ENCODE data around the gene ACBD3. TPM values are rescaled to one million over a fixed set of nuclear protein-coding genes. Genes with fewer than 3 reads are reported as not detected.

The ACBD3 gene
- total RNA-seq, 2 experiments from 2014 or later = 26.5 to 28.3 TPM

DNA sequence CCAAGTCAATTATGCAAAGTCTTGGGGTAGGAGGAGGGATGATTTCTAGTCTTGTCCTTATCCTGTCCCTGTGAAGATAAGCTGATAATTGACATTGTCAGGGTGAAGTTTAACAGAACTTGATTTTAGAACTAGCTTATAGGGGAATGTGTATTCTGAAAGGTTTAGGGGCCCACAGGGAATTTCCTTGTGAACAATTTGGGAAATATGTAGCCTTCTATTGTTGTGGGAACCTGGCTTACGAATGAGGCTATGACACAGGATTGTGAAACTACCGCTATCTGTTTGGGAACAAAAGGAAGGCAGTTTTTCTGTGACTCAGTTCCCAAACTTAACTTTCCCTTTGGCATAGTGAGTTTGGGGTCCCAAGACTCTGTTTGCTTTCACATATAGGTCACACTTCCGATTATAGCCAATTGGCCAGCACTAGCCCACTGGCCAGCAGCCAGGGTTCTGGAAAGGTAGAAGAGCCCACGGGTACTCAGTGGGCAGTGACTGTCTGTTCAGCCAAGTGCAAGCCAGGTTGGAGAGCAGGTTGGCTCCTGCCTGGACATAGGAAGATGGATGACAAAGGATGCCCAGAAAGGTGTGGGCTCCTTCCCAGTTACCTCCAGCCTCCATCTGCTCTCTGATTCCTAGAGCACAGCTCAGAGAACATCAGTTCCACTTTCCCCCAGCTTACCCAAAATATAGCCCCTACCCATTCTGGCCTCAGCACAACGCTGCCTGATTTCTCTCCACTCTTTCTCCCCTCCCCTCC is 88.5 kb downstream of the ACBD3 start:
- Mint-ChIP-seq H3K27ac (no peak overlapping the region), H3K4me1 (ENCODE audit: low read depth) (peaks cover 18% of the 10 kb centered on the region), H3K27me3 (peaks cover 17% of the 10 kb centered on the region), H3K9me3 (no peaks in the 10 kb centered on the region), H3K4me3 (no peak overlapping the region), H3K36me3 (ENCODE audit: low read depth) (no peaks in the 10 kb centered on the region)
- TF ChIP-seq, protein P1, sequence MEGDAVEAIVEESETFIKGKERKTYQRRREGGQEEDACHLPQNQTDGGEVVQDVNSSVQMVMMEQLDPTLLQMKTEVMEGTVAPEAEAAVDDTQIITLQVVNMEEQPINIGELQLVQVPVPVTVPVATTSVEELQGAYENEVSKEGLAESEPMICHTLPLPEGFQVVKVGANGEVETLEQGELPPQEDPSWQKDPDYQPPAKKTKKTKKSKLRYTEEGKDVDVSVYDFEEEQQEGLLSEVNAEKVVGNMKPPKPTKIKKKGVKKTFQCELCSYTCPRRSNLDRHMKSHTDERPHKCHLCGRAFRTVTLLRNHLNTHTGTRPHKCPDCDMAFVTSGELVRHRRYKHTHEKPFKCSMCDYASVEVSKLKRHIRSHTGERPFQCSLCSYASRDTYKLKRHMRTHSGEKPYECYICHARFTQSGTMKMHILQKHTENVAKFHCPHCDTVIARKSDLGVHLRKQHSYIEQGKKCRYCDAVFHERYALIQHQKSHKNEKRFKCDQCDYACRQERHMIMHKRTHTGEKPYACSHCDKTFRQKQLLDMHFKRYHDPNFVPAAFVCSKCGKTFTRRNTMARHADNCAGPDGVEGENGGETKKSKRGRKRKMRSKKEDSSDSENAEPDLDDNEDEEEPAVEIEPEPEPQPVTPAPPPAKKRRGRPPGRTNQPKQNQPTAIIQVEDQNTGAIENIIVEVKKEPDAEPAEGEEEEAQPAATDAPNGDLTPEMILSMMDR (IDR thresholded peaks at IDR 0.05) = no peak
- ChIA-PET POLR2A (interaction anchor here (1.2 to 1.6 kb wide), 3 partner anchors 11 to 29 kb away, joined by 3 to 4 read pairs (median 3); no protein-coding TSS in a partner anchor), CTCF (interaction anchor here (0.7 kb wide), 1 partner anchor 18 kb away, joined by 3 read pairs; no protein-coding TSS in a partner anchor)
- intact Hi-C loops (cut with DNase I, micrococcal nuclease) = no loop called here
- Histone ChIP-seq H3K36me3 (ENCODE audit: insufficient read depth, low read length) (no peaks in the 10 kb centered on the region), H3K4me1 (ENCODE audit: insufficient read depth, low read length) (peaks cover 11% of the 10 kb centered on the region), H3K27ac (ENCODE audit: low read depth in 1 of 2, low read length in 2 of 2) (no peak overlapping the region), H3K4me3 (ENCODE audit: low read length) (no peak overlapping the region), H3K27me3 (ENCODE audit: control insufficient read depth in 1 of 2, insufficient read depth in 2 of 2, low read length in 2 of 2) (peaks cover 3% of the 10 kb centered on the region in 2 experiments), H3K9me3 (ENCODE audit: control insufficient read depth in 1 of 2, insufficient read depth in 1 of 2, low read length in 2 of 2) (no peaks in the 10 kb centered on the region)
- DNase-seq = no peak
- ATAC-seq (ENCODE audit: poor library complexity) = no peak

DNA sequence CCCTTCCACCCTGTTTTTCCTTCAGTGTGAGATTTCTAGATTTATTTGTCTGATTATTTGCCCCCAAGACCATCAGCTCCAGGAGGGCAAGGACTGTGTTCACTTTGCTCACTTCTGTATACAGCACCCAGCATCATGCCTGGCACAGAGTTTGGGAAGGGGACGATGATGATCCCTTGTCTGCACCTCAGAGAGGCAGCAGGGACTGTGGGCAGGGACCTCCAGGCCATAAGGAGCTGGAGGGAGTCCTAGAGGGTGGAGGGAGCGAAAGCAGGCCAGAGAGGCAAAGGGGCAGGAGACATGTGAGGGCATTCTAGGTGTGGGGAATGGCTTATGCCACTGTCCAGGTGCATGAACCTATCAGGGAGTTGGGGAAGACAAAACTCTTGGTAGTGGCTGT is 91.3 kb downstream of the ACBD3 start:
- TF ChIP-seq, protein P1 (IDR thresholded peaks at IDR 0.05) = no peak
- peaks cover 6% of the 10 kb centered on the region for H3K4me1 Mint-ChIP-seq (ENCODE audit: low read depth)
- H3K9me3 ChIP-seq (ENCODE audit: control insufficient read depth in 1 of 2, insufficient read depth in 1 of 2, low read length in 2 of 2) = no peaks in the 10 kb centered on the region
- H3K27me3 Mint-ChIP-seq = peaks cover 17% of the 10 kb centered on the region
- H3K36me3 Mint-ChIP-seq (ENCODE audit: low read depth) = no peaks in the 10 kb centered on the region
- intact Hi-C loops (cut with DNase I, micrococcal nuclease) = no loop called here
- no peak for DNase-seq
- no peak overlapping the region for H3K4me3 Mint-ChIP-seq
- no peak overlapping the region for H3K27ac ChIP-seq (ENCODE audit: low read depth in 1 of 2, low read length in 2 of 2)
- ChIA-PET CTCF (no interaction called here), POLR2A (interaction anchor here (0.6 to 1.0 kb wide), 2 partner anchors 30 to 33 kb away, joined by 3 read pairs; partner anchors contain the start of gene H3-3A)
- ATAC-seq (ENCODE audit: poor library complexity) = no peak
- H3K27ac Mint-ChIP-seq = no peak overlapping the region
- no peaks in the 10 kb centered on the region for H3K36me3 ChIP-seq (ENCODE audit: insufficient read depth, low read length)
- peaks cover 3% of the 10 kb centered on the region in 2 experiments for H3K27me3 ChIP-seq (ENCODE audit: control insufficient read depth in 1 of 2, insufficient read depth in 2 of 2, low read length in 2 of 2)
- no peak overlapping the region for H3K4me3 ChIP-seq (ENCODE audit: low read length)
- no peaks in the 10 kb centered on the region for H3K9me3 Mint-ChIP-seq
- H3K4me1 ChIP-seq (ENCODE audit: insufficient read depth, low read length) = peaks cover 2% of the 10 kb centered on the region

Other genes with a start within 250 kb of the ACBD3 start
- gene LEFTY2, start 245.5 kb downstream of the ACBD3 start, total RNA-seq = not detected
- gene SDE2, start 187.4 kb downstream of the ACBD3 start, total RNA-seq = 10 to 100 TPM; 48.2 to 49.3 TPM
- gene H3-3A, start 124.0 kb downstream of the ACBD3 start, total RNA-seq = 100 to 1,000 TPM; 372 to 380 TPM
- gene MIXL1, start 36.9 kb upstream of the ACBD3 start, total RNA-seq = not detected
- 1 to 10 TPM; 1.3 to 1.5 TPM for gene LIN9, start 122.4 kb upstream of the ACBD3 start, total RNA-seq
- gene PARP1, start 221.4 kb upstream of the ACBD3 start, total RNA-seq = 10 to 100 TPM; 59.3 to 63.6 TPM

Measured in CD4-positive, alpha-beta T cell (primary cell).